Neutrophil (primary cell): ENCODE measurements around the gene FMO4.

ENCODE experiments used
- H3K27ac ChIP-seq: fragments of 200-600 bp; sonication (generic); 2 replicates; pipeline ENCODE4 v1.5.1; 2016; ENCODE audit warnings: mild to moderate bottlenecking, moderate library complexity
- H3K27me3 ChIP-seq: fragments of 200-600 bp; sonication (generic); 2 replicates; pipeline ENCODE4 v1.6.0; 2016; ENCODE audit warnings: mild to moderate bottlenecking
- H3K36me3 ChIP-seq: fragments of 200-600 bp; sonication (generic); 2 replicates; pipeline ENCODE4 v1.5.1; 2017
- H3K4me1 ChIP-seq, 2 experiments: fragments of 200-600 bp in 1 of 2; sonication (generic) in 1 of 2; 1 replicate in 1 of 2; 2 replicates in 1 of 2; pipeline versions ENCODE4 v1.5.1 to v1.6.1; 2013 to 2016; ENCODE audit warnings: low read depth in 1 of 2, low read length in 1 of 2, mild to moderate bottlenecking in 1 of 2, moderate library complexity in 1 of 2; ENCODE audit not compliant: control insufficient read depth in 1 of 2, insufficient read depth in 1 of 2
- H3K4me3 ChIP-seq, 2 experiments: fragments of 200-600 bp in 1 of 2; sonication (generic) in 1 of 2; 1 replicate in 1 of 2; 2 replicates in 1 of 2; pipeline ENCODE4 v1.5.1; 2013 to 2016; ENCODE audit warnings: low read depth in 1 of 2, low read length in 1 of 2, mild to moderate bottlenecking in 1 of 2, moderate library complexity in 1 of 2
- H3K9me3 ChIP-seq: fragments of 200-600 bp; sonication (generic); 2 replicates; pipeline ENCODE4 v1.5.1; 2016
- CTCF ChIP-seq: fragments of 200-600 bp; sonication (generic); IDR thresholded peaks from 2 replicates; pipeline ENCODE4 v1.5.1; 2016; ENCODE audit warnings: antibody characterized with exemption

FMO4 gene

GRCh38 chr1:171299342-171299741 lies 14.6 kb upstream of the FMO4 start:
- Histone ChIP-seq H3K4me1 (no peaks in the 10 kb centered on the region), H3K27ac (no peak overlapping the region), H3K36me3 (no peaks in the 10 kb centered on the region), H3K9me3 (no peaks in the 10 kb centered on the region), H3K4me3 (no peak overlapping the region), H3K27me3 (no peaks in the 10 kb centered on the region)
- no peak for TF ChIP-seq CTCF

- H3K27me3 ChIP-seq = no peaks in the 10 kb centered on the region
- no peaks in the 10 kb centered on the region for H3K9me3 ChIP-seq
- no peak for TF ChIP-seq CTCF
- no peak overlapping the region for H3K27ac ChIP-seq
- H3K4me3 ChIP-seq = no peak overlapping the region
- no peaks in the 10 kb centered on the region for H3K4me1 ChIP-seq
- H3K36me3 ChIP-seq = no peaks in the 10 kb centered on the region
Measured at GRCh38 chr1:171300401-171300800, 13.6 kb upstream of the FMO4 start.

GRCh38 chr1:171310661-171311087 lies 3.3 kb upstream of the FMO4 start:
- TF ChIP-seq CTCF = no peak
- Histone ChIP-seq H3K36me3 (no peaks in the 10 kb centered on the region), H3K4me1 (peaks cover 0 to 7% of the 10 kb centered on the region in 2 experiments), H3K4me3 (no peak overlapping the region), H3K27me3 (no peaks in the 10 kb centered on the region), H3K27ac (no peak overlapping the region), H3K9me3 (no peaks in the 10 kb centered on the region)

GRCh38 chr1:171311771-171312558 lies 2.0 kb upstream of the FMO4 start:
- Histone ChIP-seq H3K4me1 (peaks cover 0 to 7% of the 10 kb centered on the region in 2 experiments), H3K27me3 (no peaks in the 10 kb centered on the region), H3K27ac (no peak overlapping the region), H3K4me3 (no peak overlapping the region), H3K9me3 (no peaks in the 10 kb centered on the region), H3K36me3 (no peaks in the 10 kb centered on the region)
- TF ChIP-seq CTCF = no peak

- no peak overlapping the region for H3K27ac ChIP-seq
- TF ChIP-seq CTCF = no peak
Measured at GRCh38 chr1:171313319-171313834, 606 bp upstream of the FMO4 start.

More at GRCh38 chr1:171313319-171313834, 606 bp upstream of the FMO4 start:
- H3K4me1 ChIP-seq = peaks cover 0 to 7% of the 10 kb centered on the region in 2 experiments
- no peaks in the 10 kb centered on the region for H3K27me3 ChIP-seq
- no peaks in the 10 kb centered on the region for H3K9me3 ChIP-seq
- H3K4me3 ChIP-seq = no peak overlapping the region
- H3K36me3 ChIP-seq = no peaks in the 10 kb centered on the region
